ENCODE data around the gene GPRC6A.

Gene GPRC6A

DNA sequence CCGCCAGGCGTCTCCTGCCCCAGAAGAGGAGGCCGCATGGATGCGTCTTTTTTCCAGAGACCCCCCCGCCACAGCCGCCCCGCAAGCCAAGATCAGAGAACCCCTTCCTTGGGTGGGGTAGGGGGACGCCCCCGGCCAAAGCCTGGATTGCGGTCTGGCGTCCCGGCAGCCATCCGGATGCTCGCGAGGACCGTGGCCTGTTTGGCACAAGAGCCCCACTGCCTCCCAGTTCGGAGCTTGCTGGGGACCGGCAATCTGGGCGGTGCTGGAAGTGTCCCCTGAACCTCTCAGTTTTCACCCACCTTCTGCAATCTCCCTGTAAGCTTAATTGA, 64.3 kb downstream of the GPRC6A start:
- no peak for TF ChIP-seq ZNF274 (IDR thresholded peaks at IDR 0.05; ENCODE audit: low read depth, low read length)
- H3K4me3 ChIP-seq (ENCODE audit: low read length), result peak overlapping the region; percentile 36; the same call in 1 of the 2 replicates

GRCh38 chr6:116763906-116764628, 64.8 kb downstream of the GPRC6A start:
- no peak overlapping the region for H3K4me3 ChIP-seq (ENCODE audit: low read length)

GRCh38 chr6:116763048-116763447, 65.8 kb downstream of the GPRC6A start:
- H3K4me3 ChIP-seq (ENCODE audit: low read length), result no peak overlapping the region
- no peak for TF ChIP-seq ZNF274 (IDR thresholded peaks at IDR 0.05; ENCODE audit: low read depth, low read length)

More at GRCh38 chr6:116763906-116764628, 64.8 kb downstream of the GPRC6A start:
- no peak for TF ChIP-seq ZNF274 (IDR thresholded peaks at IDR 0.05; ENCODE audit: low read depth, low read length)

- no peak overlapping the region for H3K4me3 ChIP-seq (ENCODE audit: low read length)
- TF ChIP-seq ZNF274 (IDR thresholded peaks at IDR 0.05; ENCODE audit: low read depth, low read length), result no peak
Observed at GRCh38 chr6:116762235-116762634, 66.6 kb downstream of the GPRC6A start.

DNA sequence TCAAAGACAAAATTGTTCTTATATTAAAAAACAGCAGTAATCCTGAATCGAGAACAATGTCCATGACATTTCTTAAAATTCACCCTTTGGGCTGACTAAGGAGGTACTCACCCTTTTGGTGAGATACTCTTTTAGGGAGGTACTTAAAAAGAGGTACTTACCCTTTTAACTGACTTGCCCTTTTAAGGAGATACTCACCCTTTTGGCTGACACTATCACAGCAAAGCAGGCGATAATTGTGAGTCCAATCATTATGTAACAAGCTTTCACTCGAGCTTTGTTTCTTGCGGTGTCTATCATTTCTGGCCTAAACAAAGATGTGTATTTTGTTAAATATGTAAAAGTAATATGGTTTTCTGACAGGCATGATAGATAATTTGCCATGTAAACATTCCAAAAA, 67.1 kb downstream of the GPRC6A start:
- TF ChIP-seq ZNF274 (IDR thresholded peaks at IDR 0.05; ENCODE audit: low read depth, low read length), result no peak
- no peak overlapping the region for H3K4me3 ChIP-seq (ENCODE audit: low read length)

- H3K4me3 ChIP-seq (ENCODE audit: low read length), result no peak overlapping the region
- TF ChIP-seq ZNF274 (IDR thresholded peaks at IDR 0.05; ENCODE audit: low read depth, low read length), result no peak
Observed at GRCh38 chr6:116745176-116745575, 83.7 kb downstream of the GPRC6A start.
